H1 (cell line): Measurements from ENCODE around the gene DEPDC4. TPM values are rescaled to one million over a fixed set of nuclear protein-coding genes. Genes with fewer than 3 reads are reported as not detected.

Source experiments
- CTCF ChIA-PET: fragments of 300-600 bp; sonication (Branson Sonifier 250); formaldehyde crosslinking; loops from one replicate; lab custom pipeline; 2021; ENCODE audit not compliant: partially characterized antibody; lab: Charles Lee
- POLR2A ChIA-PET: fragments of 300-600 bp; sonication (Branson Sonifier 250); formaldehyde crosslinking; loops from one replicate; lab custom pipeline; 2021; ENCODE audit warnings: inconsistent platforms; ENCODE audit not compliant: partially characterized antibody; lab: Charles Lee
- DNase-seq, 2 experiments: peaks; one replicate each; pipeline versions ENCODE4 v3.0.0 to v3.0.0-alpha.2; 2010 to 2022; ENCODE audit warnings: low spot score in 2 of 2, low read depth in 1 of 2, mixed read lengths in 1 of 2
- FAIRE-seq: peaks from 2 replicates; lab custom pipeline; 2011; peaks lifted over from hg19 to GRCh38; lab: Jason Lieb, UNC
- H2AFZ ChIP-seq: 2 replicates; pipeline ENCODE4 v1.8.1; 2012; ENCODE audit warnings: low read length, inconsistent platforms
- H2AK5ac ChIP-seq: 2 replicates; pipeline ENCODE4 v1.6.1; 2013; ENCODE audit warnings: low read depth, low read length
- H2BK120ac ChIP-seq: replicated peaks from 2 replicates; pipeline ENCODE3; 2013; ENCODE audit warnings: low read depth, low read length, inconsistent platforms
- H2BK12ac ChIP-seq: 2 replicates; pipeline ENCODE4 v1.6.1; 2013; ENCODE audit warnings: low read depth, low read length
- H2BK15ac ChIP-seq: 2 replicates; pipeline ENCODE4 v1.6.1; 2013; ENCODE audit warnings: low read length
- H2BK20ac ChIP-seq: 2 replicates; pipeline ENCODE4 v1.6.1; 2013; ENCODE audit warnings: low read length
- H2BK5ac ChIP-seq: 2 replicates; pipeline ENCODE4 v1.6.1; 2013; ENCODE audit warnings: low read depth, low read length
- H3K14ac ChIP-seq: 2 replicates; pipeline ENCODE4 v1.6.1; 2013; ENCODE audit warnings: inconsistent platforms; ENCODE audit not compliant: insufficient read length
- H3K18ac ChIP-seq: 2 replicates; pipeline ENCODE4 v1.6.1; 2013; ENCODE audit warnings: low read length; ENCODE audit errors: extremely low read depth
- H3K23ac ChIP-seq: 2 replicates; pipeline ENCODE4 v1.6.1; 2013; ENCODE audit warnings: inconsistent platforms; ENCODE audit not compliant: insufficient read length
- H3K23me2 ChIP-seq: 2 replicates; pipeline ENCODE4 v1.6.1; 2013; ENCODE audit warnings: low read depth, low read length
- H3K27ac ChIP-seq: 2 replicates; pipeline ENCODE4 v1.6.1; 2011; ENCODE audit warnings: low read depth, low read length, inconsistent platforms
- H3K27me3 ChIP-seq, 4 experiments: replicated peaks in 1 of 4; 1 replicate in 1 of 4; 2 replicates in 3 of 4; pipeline versions ENCODE4 v1.6.1 to v1.8.1; 2011 to 2013; ENCODE audit warnings: low read length in 3 of 4, mild to moderate bottlenecking in 3 of 4, inconsistent platforms in 2 of 4, mixed read lengths in 2 of 4, moderate library complexity in 1 of 4; ENCODE audit not compliant: control insufficient read depth in 3 of 4, insufficient read depth in 3 of 4; ENCODE audit errors: extremely low read depth in 1 of 4
- H3K36me3 ChIP-seq, 4 experiments: 2 replicates each; pipeline versions ENCODE4 v1.6.1 to v1.8.1; 2011 to 2013; ENCODE audit warnings: mild to moderate bottlenecking in 4 of 4, low read length in 3 of 4, moderate library complexity in 2 of 4, control low read depth in 1 of 4, inconsistent platforms in 1 of 4; ENCODE audit not compliant: insufficient read depth in 4 of 4, control insufficient read depth in 2 of 4
- H3K4ac ChIP-seq: replicated peaks from 2 replicates; pipeline ENCODE3; 2013; ENCODE audit warnings: low read length, low read depth, mixed read lengths, inconsistent platforms; ENCODE audit not compliant: insufficient read length
- H3K4me1 ChIP-seq, 4 experiments: replicated peaks in 1 of 4; 1 replicate in 1 of 4; 2 replicates in 3 of 4; pipeline versions ENCODE4 v1.6.1 to v1.8.1; 2011 to 2013; ENCODE audit warnings: low read length in 3 of 4, inconsistent platforms in 2 of 4, mixed read lengths in 1 of 4; ENCODE audit not compliant: insufficient read depth in 4 of 4, control insufficient read depth in 3 of 4
- H3K4me2 ChIP-seq, 2 experiments: 2 replicates each; pipeline versions ENCODE4 v1.6.1 to v1.8.1; 2011 to 2013; ENCODE audit warnings: low read depth in 2 of 2, low read length in 2 of 2, control low read depth in 1 of 2, inconsistent platforms in 1 of 2, mild to moderate bottlenecking in 1 of 2; ENCODE audit not compliant: insufficient read depth in 1 of 2
- H3K4me3 ChIP-seq, 4 experiments: fragments of 200-600, 300-600 bp in 1 of 4; sonication (generic), shearing (Covaris generic), sonication (Bioruptor Twin) in 1 of 4; 2 replicates each; pipeline versions ENCODE4 v1.5.1 to v1.8.1; 2011 to 2016; ENCODE audit warnings: low read length in 4 of 4, low read depth in 3 of 4, control low read depth in 2 of 4, inconsistent platforms in 2 of 4, mild to moderate bottlenecking in 2 of 4, mixed read lengths in 1 of 4, moderate library complexity in 1 of 4; ENCODE audit not compliant: insufficient read depth in 2 of 4; ENCODE audit errors: extremely low read depth in 1 of 4
- H3K56ac ChIP-seq: replicated peaks from 2 replicates; pipeline ENCODE3; 2013; ENCODE audit warnings: low read depth, mild to moderate bottlenecking, mixed read lengths, low read length, inconsistent platforms; ENCODE audit not compliant: insufficient read length
- H3K79me1 ChIP-seq: 2 replicates; pipeline ENCODE4 v1.6.1; 2013; ENCODE audit warnings: low read depth, low read length, control low read depth
- H3K79me2 ChIP-seq, 2 experiments: 2 replicates each; pipeline versions ENCODE4 v1.6.1 to v1.8.1; 2012 to 2013; ENCODE audit warnings: low read length in 2 of 2, mild to moderate bottlenecking in 2 of 2, inconsistent platforms in 1 of 2; ENCODE audit not compliant: insufficient read depth in 2 of 2, control insufficient read depth in 1 of 2
- H3K9ac ChIP-seq, 4 experiments: replicated peaks in 1 of 4; 1 replicate in 1 of 4; 2 replicates in 3 of 4; pipeline versions ENCODE4 v1.6.1 to v1.8.1; 2011 to 2013; ENCODE audit warnings: low read depth in 3 of 4, low read length in 3 of 4, control low read depth in 2 of 4, mild to moderate bottlenecking in 2 of 4, moderate library complexity in 2 of 4, inconsistent platforms in 1 of 4; ENCODE audit errors: extremely low read depth in 1 of 4
- H3K9me3 ChIP-seq, 2 experiments: 2 replicates each; pipeline versions ENCODE4 v1.6.1 to v1.8.1; 2012 to 2013; ENCODE audit warnings: mild to moderate bottlenecking in 2 of 2, moderate library complexity in 2 of 2, control low read depth in 1 of 2, inconsistent platforms in 1 of 2, low read depth in 1 of 2, low read length in 1 of 2, mixed read lengths in 1 of 2; ENCODE audit not compliant: insufficient read depth in 2 of 2
- H4K20me1 ChIP-seq, 2 experiments: replicated peaks in 1 of 2; 2 replicates each; pipeline versions ENCODE3 to v1.8.1; 2011 to 2013; ENCODE audit warnings: inconsistent platforms in 2 of 2, low read length in 2 of 2, mild to moderate bottlenecking in 1 of 2; ENCODE audit not compliant: insufficient read depth in 2 of 2, control insufficient read depth in 1 of 2
- H4K5ac ChIP-seq: 2 replicates; pipeline ENCODE4 v1.6.1; 2013; ENCODE audit warnings: low read length, low read depth, mixed read lengths, inconsistent platforms; ENCODE audit not compliant: insufficient read length
- H4K8ac ChIP-seq: 2 replicates; pipeline ENCODE4 v1.8.0; 2013; ENCODE audit warnings: mild to moderate bottlenecking, moderate library complexity, low read length, inconsistent platforms; ENCODE audit not compliant: insufficient read depth; ENCODE audit errors: extremely low read depth
- H4K91ac ChIP-seq: replicated peaks from 2 replicates; pipeline ENCODE3; 2013; ENCODE audit warnings: low read length, mixed read lengths, inconsistent platforms; ENCODE audit not compliant: insufficient read length
- EZH2 ChIP-seq: fragments of 200-600 bp; sonication (generic); IDR thresholded peaks from 2 replicates; pipeline ENCODE4 v1.7.1; 2012; ENCODE audit warnings: low read depth, mild to moderate bottlenecking, moderate library complexity, low read length, inconsistent platforms; ENCODE audit not compliant: severe bottlenecking
- GTF2F1 ChIP-seq: IDR thresholded peaks from 2 replicates; pipeline ENCODE4 v1.6.1; 2012; ENCODE audit warnings: low read depth, low read length, improper control_type of control experiment, borderline replicate concordance
- PHF8 ChIP-seq: fragments of 200-600 bp; sonication (generic); conservative IDR thresholded peaks from 2 replicates; pipeline ENCODE4 v1.7.1; 2012; ENCODE audit warnings: low read depth, mild to moderate bottlenecking, inconsistent platforms, low read length, moderate library complexity
- RAD21 ChIP-seq, 2 experiments: IDR thresholded peaks in 1 of 2; conservative IDR thresholded peaks in 1 of 2; 2 replicates each; pipeline ENCODE4 v1.6.1; 2011; ENCODE audit warnings: low read depth in 2 of 2, low read length in 2 of 2, improper control_type of control experiment in 1 of 2, inconsistent platforms in 1 of 2, mild to moderate bottlenecking in 1 of 2, moderate library complexity in 1 of 2
- RBBP5 ChIP-seq: IDR thresholded peaks from 2 replicates; pipeline ENCODE4 v1.7.1; 2012; ENCODE audit warnings: low read depth, mild to moderate bottlenecking, inconsistent platforms, low read length, moderate library complexity, borderline replicate concordance
- SAP30 ChIP-seq: fragments of 300-600 bp; sonication (generic); IDR thresholded peaks from 2 replicates; pipeline ENCODE4 v1.7.1; 2012; ENCODE audit warnings: low read length, moderate library complexity, mild to moderate bottlenecking, inconsistent platforms; ENCODE audit not compliant: insufficient read depth, insufficient replicate concordance
- TAF1 ChIP-seq: IDR thresholded peaks from 2 replicates; pipeline ENCODE4 v1.6.1; 2011; ENCODE audit warnings: mild to moderate bottlenecking, low read depth, low read length
- TCF12 ChIP-seq: IDR thresholded peaks from 2 replicates; pipeline ENCODE4 v1.6.1; 2011; ENCODE audit warnings: low read depth, mild to moderate bottlenecking, low read length
- WGBS, 2 experiments: shearing (Covaris generic) in 1 of 2; methylation state at CpG; one replicate each; pipeline versions ENCODE4 v1.1.6 to v1.1.7; 2013 to 2015; ENCODE audit warnings: low lambda C conversion rate in 2 of 2, mixed read lengths in 2 of 2, inconsistent platforms in 1 of 2, low coverage in 1 of 2, missing lambda C conversion rate in 1 of 2; ENCODE audit not compliant: insufficient replicate concordance in 2 of 2, insufficient coverage in 1 of 2, insufficient read length in 1 of 2; ENCODE audit errors: extremely low coverage in 1 of 2, missing lambda C conversion rate in 1 of 2; 5-methylcytosine and 5-hydroxymethylcytosine counted together
- polyA plus RNA-seq, 7 experiments: library from polyadenylated mRNA; depleted of rRNA in 3 of 7; stranded (reverse) in 5 of 7; unstranded in 2 of 7; fragments of >200 nt in 5 of 7; fragments of 200-250 nt in 2 of 7; gene quantifications; 1 replicate in 5 of 7; 2 replicates in 1 of 7; 4 replicates in 1 of 7; pipeline versions ENCODE4 v1.2.1 to v1.2.3, GENCODE V29; 2011 to 2013; ENCODE audit warnings: missing spikeins in 2 of 7, mixed read lengths in 2 of 7
- total RNA-seq: library from RNA; stranded (reverse); fragmentation: NEBNext Ultra II Directional; extraction: Animal tissue kit (Norgen Biotek cat#: 25700); gene quantifications from 2 replicates; pipeline ENCODE4 v1.2.1, GENCODE V29; 2021
- TF ChIP-seq, protein P1 (sequence below), 3 experiments: IDR thresholded peaks; 1 replicate in 2 of 3; 2 replicates in 1 of 3; pipeline versions ENCODE4 v1.5.1 to v1.6.1; 2011; ENCODE audit warnings: low read length in 3 of 3, mild to moderate bottlenecking in 3 of 3, inconsistent platforms in 2 of 3, low read depth in 1 of 3, moderate library complexity in 1 of 3; ENCODE audit not compliant: insufficient read depth in 1 of 3; ENCODE audit errors: control extremely low read depth in 1 of 3

DEPDC4 gene
- total and polyA plus RNA-seq, 2 of the 8 experiments (the other 6 are each of a cell fraction or from before 2014, with no cell fraction given), result 0.80 to 3.8 TPM

DNA sequence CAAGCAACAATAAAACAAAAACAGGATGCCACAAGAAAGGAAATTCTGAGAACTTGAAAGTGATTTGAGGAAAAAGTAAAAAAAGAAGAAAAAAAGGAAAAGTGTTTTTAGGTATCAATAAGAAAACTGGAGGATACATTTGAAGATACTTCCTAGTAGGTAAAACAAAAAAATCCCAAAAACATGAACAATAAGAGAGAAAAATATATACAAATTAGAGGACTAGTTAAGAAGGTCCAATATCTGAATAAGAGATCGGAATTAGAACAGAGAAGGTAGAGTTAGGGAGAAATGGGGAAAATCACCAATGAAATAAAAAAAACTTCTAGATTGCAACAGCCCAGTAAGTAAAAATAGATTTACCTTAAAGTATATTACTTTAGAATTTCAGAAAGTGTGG, 8.8 kb downstream of the DEPDC4 start:
- Histone ChIP-seq H3K56ac (no peak overlapping the region), H4K20me1 (no peaks in the 10 kb centered on the region), H3K79me1 (no peaks in the 10 kb centered on the region), H3K27me3 (no peaks in the 10 kb centered on the region), H3K23ac (no peak overlapping the region), H2BK12ac (no peak overlapping the region), H2BK120ac (no peak overlapping the region), H3K4ac (no peak overlapping the region), H3K27ac (no peak overlapping the region), H3K23me2 (no peaks in the 10 kb centered on the region), H3K4me1 (no peaks in the 10 kb centered on the region), H3K4me3 (no peak overlapping the region), H3K4me2 (no peak overlapping the region), H4K5ac (no peak overlapping the region), H3K14ac (no peak overlapping the region), H2BK5ac (no peak overlapping the region), H2BK15ac (no peak overlapping the region), H2AFZ (no peak overlapping the region), H4K91ac (no peak overlapping the region), H4K8ac (no peak overlapping the region), H3K18ac (no peak overlapping the region), H3K9ac (no peak overlapping the region), H3K9me3 (no peaks in the 10 kb centered on the region), H3K36me3 (no peaks in the 10 kb centered on the region; a peak in 2 of 8 replicates), H2AK5ac (no peak overlapping the region), H3K79me2 (no peaks in the 10 kb centered on the region), H2BK20ac (no peak overlapping the region)
- 92% methylated on average over 1 of the region's 1 CpG; no CpG with 5 or more reads in 1 of the 2 experiments for WGBS, 2 experiments
- ChIA-PET POLR2A (no interaction called here), CTCF (no interaction called here)
- no peak for DNase-seq
- TF ChIP-seq, protein P1, sequence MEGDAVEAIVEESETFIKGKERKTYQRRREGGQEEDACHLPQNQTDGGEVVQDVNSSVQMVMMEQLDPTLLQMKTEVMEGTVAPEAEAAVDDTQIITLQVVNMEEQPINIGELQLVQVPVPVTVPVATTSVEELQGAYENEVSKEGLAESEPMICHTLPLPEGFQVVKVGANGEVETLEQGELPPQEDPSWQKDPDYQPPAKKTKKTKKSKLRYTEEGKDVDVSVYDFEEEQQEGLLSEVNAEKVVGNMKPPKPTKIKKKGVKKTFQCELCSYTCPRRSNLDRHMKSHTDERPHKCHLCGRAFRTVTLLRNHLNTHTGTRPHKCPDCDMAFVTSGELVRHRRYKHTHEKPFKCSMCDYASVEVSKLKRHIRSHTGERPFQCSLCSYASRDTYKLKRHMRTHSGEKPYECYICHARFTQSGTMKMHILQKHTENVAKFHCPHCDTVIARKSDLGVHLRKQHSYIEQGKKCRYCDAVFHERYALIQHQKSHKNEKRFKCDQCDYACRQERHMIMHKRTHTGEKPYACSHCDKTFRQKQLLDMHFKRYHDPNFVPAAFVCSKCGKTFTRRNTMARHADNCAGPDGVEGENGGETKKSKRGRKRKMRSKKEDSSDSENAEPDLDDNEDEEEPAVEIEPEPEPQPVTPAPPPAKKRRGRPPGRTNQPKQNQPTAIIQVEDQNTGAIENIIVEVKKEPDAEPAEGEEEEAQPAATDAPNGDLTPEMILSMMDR (IDR thresholded peaks at IDR 0.05; ENCODE audit: control extremely low read depth in 1 of 3, insufficient read depth in 1 of 3, low read depth in 1 of 3, low read length in 3 of 3), result no peak
- no peak for TF ChIP-seq GTF2F1
- no peak for TF ChIP-seq TAF1
- no peak for TF ChIP-seq EZH2
- no peak for TF ChIP-seq RAD21 (IDR thresholded peaks at IDR 0.05 in 1 of 2, conservative IDR thresholded peaks at IDR 0.05 in 1 of 2; ENCODE audit: low read depth in 2 of 2, low read length in 2 of 2)
- TF ChIP-seq RBBP5, result no peak
- no peak for TF ChIP-seq SAP30
- TF ChIP-seq TCF12, result no peak
- TF ChIP-seq PHF8, result no peak
- no peak for FAIRE-seq
